Adrenal gland (tissue), 12 donors: Measurements from ENCODE around the gene TMEM108. TPM values are rescaled to one million over a fixed set of nuclear protein-coding genes. Genes with fewer than 3 reads are reported as not detected.

Source experiments
- DNase-seq, 7 donors: peaks; one replicate each; pipeline ENCODE4 v3.0.0-alpha.2; 2019 to 2020
- H3K27ac ChIP-seq, 5 donors: fragments of 200-600 bp; sonication (generic) in 4 of 5; 1 replicate in 3 of 5; 2 replicates in 2 of 5; pipeline versions ENCODE4 v1.5.1 to v1.8.0; 2016 to 2020; ENCODE audit warnings: mild to moderate bottlenecking in 1 of 5
- H3K27me3 ChIP-seq: fragments of 200-600 bp; 2 replicates; pipeline ENCODE4 v1.8.0; 2021
- H3K36me3 ChIP-seq, 2 donors: fragments of 200-600 bp; replicated peaks in 1 of 2; 1 replicate in 1 of 2; 2 replicates in 1 of 2; pipeline versions ENCODE4 v1.5.1 to v1.8.0; 2018 to 2022
- H3K4me1 ChIP-seq, 2 donors: fragments of 200-600 bp; replicated peaks in 1 of 2; 1 replicate in 1 of 2; 2 replicates in 1 of 2; pipeline versions ENCODE4 v1.5.1 to v1.8.0; 2018 to 2021
- H3K4me3 ChIP-seq, 4 donors: fragments of 200-600 bp; sonication (generic) in 3 of 4; one replicate each; pipeline ENCODE4 v1.5.1; 2016 to 2018
- H3K9me3 ChIP-seq, 3 donors: fragments of 200-600 bp; sonication (generic) in 1 of 3; replicated peaks in 1 of 3; 1 replicate in 2 of 3; 2 replicates in 1 of 3; pipeline versions ENCODE4 v1.5.1 to v1.8.0; 2016 to 2021
- POLR2A ChIP-seq, 2 donors: fragments of 450-650 bp; IDR thresholded peaks; one replicate each; pipeline ENCODE4 v1.6.1; 2017; ENCODE audit warnings: antibody characterized with exemption in 2 of 2, mild to moderate bottlenecking in 2 of 2, moderate library complexity in 1 of 2
- WGBS, 4 donors: extraction: QIAGEN DNeasy Blood & Tissue Kit in 2 of 4; methylation state at CpG; one replicate each; pipeline versions ENCODE4 v1.1.5 to v1.1.7; 2013 to 2017; 5-methylcytosine and 5-hydroxymethylcytosine counted together
- intact Hi-C, 2 donors: fragments of 100-400 bp; cut with DNase I; formaldehyde crosslinking; loops; one replicate each; pipeline versions ENCODE4 v1.14.1 to v1.15.0; 2022 to 2023
- polyA plus RNA-seq, 3 donors: library from polyadenylated mRNA; stranded (reverse); fragments of 200-250 nt in 2 of 3; fragments of 350-450 nt in 1 of 3; fragmentation: Illumina TruSeq in 1 of 3; extraction: RNeasy Lipid Tissue Mini Kit (QIAGEN cat#74804) in 1 of 3; gene quantifications; one replicate each; pipeline ENCODE4 v1.2.3, GENCODE V29; 2013 to 2014
- total RNA-seq, 9 donors: library from RNA; depleted of rRNA in 4 of 9; stranded (reverse); fragments of >200 nt in 4 of 9; fragments of 120-200 nt in 1 of 9; fragmentation: NEBNext Ultra II Directional in 1 of 9; extraction: Animal tissue kit (Norgen Biotek cat#: 25700) in 1 of 9; gene quantifications; one replicate each; pipeline versions ENCODE4 v1.1.0 to v1.2.4, GENCODE V29; 2013 to 2023
- TF ChIP-seq, protein P1 (sequence below), 6 experiments: fragments of 450-650 bp in 4 of 6; fragments of 200-600 bp in 2 of 6; sonication (generic) in 1 of 6; IDR thresholded peaks; 1 replicate in 5 of 6; 2 replicates in 1 of 6; pipeline versions ENCODE4 v1.5.1 to v1.8.0; 2016 to 2021; ENCODE audit warnings: antibody characterized with exemption in 6 of 6, mild to moderate bottlenecking in 2 of 6, moderate library complexity in 1 of 6
- donor health status: healthy with polysubstance abuse.
- donor health status: Bipolar disorder and iron deficiency.
- donor health status: DM: yes; HTN: yes; CAD: no.
- donor health status: DM: no; HTN: no; CAD: no.
- donor health status: DM: no; HTN: no; CAD: no.
- donor health status: DM: yes; HTN: yes; CAD: no.

Gene TMEM108
- total and polyA plus RNA-seq, 12 donors: 0.67 to 38.0 (median 14.8) TPM

DNA sequence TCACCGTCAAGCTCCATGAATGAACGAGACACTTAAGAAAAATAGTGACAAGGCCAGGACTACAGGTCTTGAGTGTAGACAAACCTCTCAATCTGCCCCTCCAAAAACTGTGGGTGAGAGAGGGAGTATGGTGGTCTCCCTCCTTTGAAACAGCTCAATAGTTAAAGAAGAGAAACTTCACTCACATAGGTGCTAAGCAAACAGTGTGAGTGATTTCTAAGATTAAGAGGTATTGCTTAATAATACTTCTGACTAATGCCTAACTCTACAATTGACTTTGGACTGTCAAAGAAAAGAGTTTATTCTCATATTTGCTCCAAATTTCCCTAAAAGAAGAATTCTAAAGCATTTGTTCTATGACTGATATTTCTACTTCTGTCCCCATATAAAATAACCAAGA lies 17.0 kb upstream of the TMEM108 start:
- Histone ChIP-seq H3K27me3 (no peaks in the 10 kb centered on the region), H3K9me3 (no peaks in the 10 kb centered on the region), H3K36me3 (no peaks in the 10 kb centered on the region), H3K27ac (no peak overlapping the region), H3K4me3 (no peak overlapping the region), H3K4me1 (no peaks in the 10 kb centered on the region)
- no peak for DNase-seq
- TF ChIP-seq, protein P1, sequence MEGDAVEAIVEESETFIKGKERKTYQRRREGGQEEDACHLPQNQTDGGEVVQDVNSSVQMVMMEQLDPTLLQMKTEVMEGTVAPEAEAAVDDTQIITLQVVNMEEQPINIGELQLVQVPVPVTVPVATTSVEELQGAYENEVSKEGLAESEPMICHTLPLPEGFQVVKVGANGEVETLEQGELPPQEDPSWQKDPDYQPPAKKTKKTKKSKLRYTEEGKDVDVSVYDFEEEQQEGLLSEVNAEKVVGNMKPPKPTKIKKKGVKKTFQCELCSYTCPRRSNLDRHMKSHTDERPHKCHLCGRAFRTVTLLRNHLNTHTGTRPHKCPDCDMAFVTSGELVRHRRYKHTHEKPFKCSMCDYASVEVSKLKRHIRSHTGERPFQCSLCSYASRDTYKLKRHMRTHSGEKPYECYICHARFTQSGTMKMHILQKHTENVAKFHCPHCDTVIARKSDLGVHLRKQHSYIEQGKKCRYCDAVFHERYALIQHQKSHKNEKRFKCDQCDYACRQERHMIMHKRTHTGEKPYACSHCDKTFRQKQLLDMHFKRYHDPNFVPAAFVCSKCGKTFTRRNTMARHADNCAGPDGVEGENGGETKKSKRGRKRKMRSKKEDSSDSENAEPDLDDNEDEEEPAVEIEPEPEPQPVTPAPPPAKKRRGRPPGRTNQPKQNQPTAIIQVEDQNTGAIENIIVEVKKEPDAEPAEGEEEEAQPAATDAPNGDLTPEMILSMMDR (IDR thresholded peaks at IDR 0.05): no peak
- TF ChIP-seq POLR2A (IDR thresholded peaks at IDR 0.05): no peak
- intact Hi-C loops: no loop called here
- WGBS, 4 donors: 59 to 98% (median 78%) methylated on average over 2 of the region's 2 CpGs

DNA sequence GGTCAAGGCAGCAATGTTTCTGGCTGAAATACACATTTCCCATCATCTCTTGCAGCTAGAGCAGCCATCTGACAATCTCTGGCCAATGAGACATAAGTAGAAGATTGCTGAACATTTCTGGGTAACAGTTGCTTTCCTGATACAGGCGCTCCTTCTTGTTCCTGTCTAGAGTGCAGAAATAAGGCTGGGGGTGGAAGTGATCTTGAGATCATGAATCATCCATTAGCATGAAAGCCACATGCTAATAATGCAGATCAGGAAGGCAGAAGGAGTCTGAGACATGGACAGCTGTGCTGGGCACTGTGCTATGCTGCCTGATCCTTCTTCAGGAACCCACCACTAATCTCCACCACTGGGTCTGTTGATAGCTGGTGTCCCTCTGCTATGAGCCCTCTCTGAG lies 14.8 kb upstream of the TMEM108 start:
- Histone ChIP-seq H3K4me3 (no peak overlapping the region), H3K36me3 (no peaks in the 10 kb centered on the region), H3K9me3 (no peaks in the 10 kb centered on the region), H3K4me1 (no peaks in the 10 kb centered on the region), H3K27ac (no peak overlapping the region), H3K27me3 (no peaks in the 10 kb centered on the region)
- intact Hi-C loops: no loop called here
- no peak for DNase-seq
- TF ChIP-seq, protein P1 (IDR thresholded peaks at IDR 0.05): no peak
- no peak for TF ChIP-seq POLR2A (IDR thresholded peaks at IDR 0.05)
- WGBS, 4 donors: 81 to 100% (median 86%) methylated on average over 1 of the region's 1 CpG

DNA sequence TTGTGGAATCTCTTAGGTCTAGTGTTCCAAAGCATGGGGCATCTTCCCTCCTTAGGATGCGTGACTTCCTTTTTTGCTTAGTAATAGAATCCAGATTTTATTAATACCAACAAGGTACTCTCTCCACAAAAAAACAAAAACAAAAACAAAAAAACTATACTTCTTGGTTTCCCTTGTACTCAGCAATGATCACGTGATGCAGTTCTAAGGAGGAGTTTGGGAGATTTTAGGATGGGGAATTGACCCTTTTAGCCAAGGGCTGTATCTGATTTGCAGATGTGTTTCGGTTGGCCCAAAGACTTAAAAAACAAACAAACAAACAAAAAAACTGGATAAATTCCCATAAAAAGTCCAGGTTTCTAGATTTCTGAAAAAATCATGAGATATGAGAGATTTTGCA lies 12.6 kb upstream of the TMEM108 start:
- WGBS, 4 donors: 56 to 77% (median 73%) methylated on average over 3 of the region's 3 CpGs
- no peak overlapping the region for H3K4me3 ChIP-seq
- intact Hi-C loops: no loop called here
- TF ChIP-seq, protein P1 (IDR thresholded peaks at IDR 0.05): no peak
- no peak for TF ChIP-seq POLR2A (IDR thresholded peaks at IDR 0.05)
- no peaks in the 10 kb centered on the region for H3K4me1 ChIP-seq
- H3K27me3 ChIP-seq: no peaks in the 10 kb centered on the region
- H3K9me3 ChIP-seq: no peaks in the 10 kb centered on the region
- H3K36me3 ChIP-seq: no peaks in the 10 kb centered on the region
- no peak for DNase-seq
- H3K27ac ChIP-seq: no peak overlapping the region

DNA sequence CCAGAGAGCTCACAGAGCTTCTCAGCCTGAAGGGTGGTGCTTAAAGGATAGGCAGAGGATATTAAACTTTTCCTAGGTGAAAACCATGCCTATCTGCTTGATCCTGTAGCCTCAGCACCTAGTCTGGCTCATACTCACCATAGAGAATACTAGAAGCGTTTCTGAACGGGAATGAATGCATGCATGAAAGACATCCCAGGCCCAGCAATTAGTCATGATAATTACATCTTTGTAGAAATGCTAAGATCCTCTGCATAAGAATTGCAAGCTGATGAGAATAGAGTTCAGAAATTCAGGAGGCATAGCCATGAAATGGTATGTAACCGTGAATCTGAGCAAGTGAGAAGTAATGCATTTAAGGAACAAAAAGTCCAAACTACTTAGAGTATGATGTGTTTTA lies 5.9 kb upstream of the TMEM108 start:
- Histone ChIP-seq H3K4me1 (no peaks in the 10 kb centered on the region), H3K36me3 (no peaks in the 10 kb centered on the region), H3K9me3 (no peaks in the 10 kb centered on the region), H3K27me3 (no peaks in the 10 kb centered on the region), H3K27ac (no peak overlapping the region), H3K4me3 (no peak overlapping the region)
- TF ChIP-seq, protein P1 (IDR thresholded peaks at IDR 0.05): no peak
- WGBS, 4 donors: 91 to 94% (median 92%) methylated on average over 3 of the region's 3 CpGs
- DNase-seq: no peak
- intact Hi-C loops: loop anchor here in 1 of 2 donors (10.0 kb wide), 1 partner anchor 298 kb away; no protein-coding TSS in a partner anchor
